UCSD-AML1 (cell line): Measurements from ENCODE around the gene ZNF521.

Experiments used
- DNase-seq: peaks from one replicate; lab custom pipeline; 2025; ENCODE audit not compliant: unreplicated experiment; lab: John Stamatoyannopoulos, UW

The ZNF521 gene

DNA sequence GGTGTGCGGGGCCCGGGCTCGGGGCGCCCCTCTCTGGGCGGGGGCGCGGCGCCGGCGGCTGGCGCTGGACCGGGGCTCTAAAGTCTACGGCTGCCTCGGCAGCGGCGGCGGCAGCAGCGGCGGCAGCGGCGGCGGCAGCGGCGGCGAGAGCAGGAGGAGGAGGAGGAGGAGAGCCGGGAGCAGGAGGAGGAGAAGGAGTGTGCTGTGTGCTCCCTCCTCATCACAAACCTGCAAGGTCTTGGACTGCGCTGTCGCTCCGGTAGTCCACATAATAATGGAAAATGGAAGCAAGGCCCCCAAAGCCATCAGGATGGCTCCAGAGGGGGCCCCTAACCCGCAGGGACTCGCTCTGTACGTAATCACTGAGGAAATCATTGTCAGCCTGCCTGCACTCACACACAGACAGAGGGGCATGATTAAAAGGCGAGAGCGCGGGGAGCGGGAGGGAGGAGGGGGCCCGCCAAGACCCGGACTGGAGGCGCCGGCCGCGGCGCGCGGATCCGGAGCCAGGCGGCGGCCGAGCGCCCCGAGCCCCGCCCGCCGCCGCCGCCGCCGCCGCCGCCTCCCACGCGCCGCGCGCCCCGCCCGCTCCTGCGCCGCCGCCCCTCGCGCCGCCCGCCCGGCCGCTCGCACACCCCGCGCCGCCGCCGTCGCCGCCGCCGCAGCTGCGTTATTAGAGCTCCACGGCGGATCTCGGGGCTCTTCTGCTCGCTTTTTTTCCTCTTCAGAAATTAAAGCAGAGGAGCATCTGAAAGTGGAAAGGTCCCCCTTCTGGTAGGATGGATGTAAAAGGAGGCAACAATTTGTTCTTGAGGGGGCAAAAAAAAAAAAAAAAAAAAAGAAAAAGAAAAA is at the start of gene ZNF521:
ZNF521 (minus strand) TSS at position 390 of the 852 bp plus-strand sequence. CDS start 1,220 bp downstream, outside the sequence.
- peak; percentile 81 for DNase-seq

DNA sequence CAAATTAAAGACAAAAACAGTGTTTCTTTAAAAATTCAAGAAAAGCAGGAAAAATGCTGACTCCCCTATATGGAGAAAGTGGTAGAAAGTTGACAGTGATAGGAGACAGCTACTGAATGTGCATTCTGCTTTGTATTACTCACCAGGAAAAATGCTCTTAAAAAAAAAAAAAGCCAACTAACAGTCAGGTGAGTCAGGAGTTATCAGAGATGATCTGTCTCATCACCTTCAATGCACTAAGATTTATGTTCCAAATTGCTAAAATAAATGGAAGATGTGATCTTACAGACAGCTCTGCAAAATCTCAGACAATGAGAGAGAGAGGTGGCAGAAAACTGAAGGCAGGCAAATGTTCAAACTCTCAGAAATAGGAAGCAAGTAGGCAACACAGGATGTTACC is 47.6 kb upstream of the ZNF521 start:
- DNase-seq = no peak

DNA sequence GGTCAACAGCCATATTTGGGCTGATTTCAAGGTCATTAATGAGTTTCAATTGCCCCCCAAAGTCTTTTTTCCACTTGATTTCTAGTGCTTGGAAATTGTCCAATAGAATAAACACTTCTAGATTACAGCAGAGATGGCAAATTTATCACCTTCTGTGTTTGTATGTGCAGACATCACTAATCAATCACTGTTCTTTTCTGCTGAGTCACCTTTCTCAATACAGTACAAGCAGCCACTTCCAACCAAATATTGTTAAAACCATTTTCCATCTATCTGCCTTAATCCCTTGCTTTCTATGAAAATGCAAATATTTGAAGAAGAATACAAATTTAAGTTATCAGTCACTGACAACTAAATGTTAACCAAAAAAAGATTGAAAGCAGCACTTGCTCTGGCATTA is 40.2 kb upstream of the ZNF521 start:
- no peak for DNase-seq

DNA sequence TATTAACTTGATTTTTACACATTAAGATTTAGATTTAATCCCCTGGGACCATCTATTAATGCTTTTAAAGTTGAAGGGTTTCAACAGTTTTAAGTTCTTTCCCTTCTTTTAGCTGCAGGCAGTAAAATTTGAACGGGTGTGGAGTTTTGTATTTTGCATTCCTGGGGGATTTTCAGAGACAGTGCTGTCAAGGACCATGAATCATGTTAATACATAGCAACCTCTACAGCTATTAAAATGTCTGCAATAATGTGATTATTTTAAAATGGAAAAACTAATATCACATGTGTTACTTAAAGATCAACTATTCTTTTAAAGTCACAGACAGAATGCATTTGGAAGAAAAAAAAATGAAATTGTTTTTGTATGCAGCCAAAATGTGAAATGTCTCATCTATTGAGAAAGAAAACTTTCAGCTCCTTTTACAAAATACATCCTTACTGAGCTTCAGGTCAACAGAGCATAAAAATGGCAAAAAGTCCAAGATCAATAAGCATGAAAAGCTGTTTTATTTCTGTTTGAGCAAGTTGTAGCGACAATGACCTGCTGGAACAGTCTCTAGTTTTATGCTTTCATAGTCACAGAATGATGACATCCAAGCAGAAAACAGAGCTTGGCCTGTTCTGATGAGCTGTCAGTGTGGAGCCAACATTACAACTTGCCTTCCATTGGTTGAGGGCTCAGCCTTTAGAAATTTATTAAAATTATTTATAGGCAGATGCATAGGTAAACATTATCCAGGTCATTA is 21.6 kb upstream of the ZNF521 start:
- DNase-seq = no peak

DNA sequence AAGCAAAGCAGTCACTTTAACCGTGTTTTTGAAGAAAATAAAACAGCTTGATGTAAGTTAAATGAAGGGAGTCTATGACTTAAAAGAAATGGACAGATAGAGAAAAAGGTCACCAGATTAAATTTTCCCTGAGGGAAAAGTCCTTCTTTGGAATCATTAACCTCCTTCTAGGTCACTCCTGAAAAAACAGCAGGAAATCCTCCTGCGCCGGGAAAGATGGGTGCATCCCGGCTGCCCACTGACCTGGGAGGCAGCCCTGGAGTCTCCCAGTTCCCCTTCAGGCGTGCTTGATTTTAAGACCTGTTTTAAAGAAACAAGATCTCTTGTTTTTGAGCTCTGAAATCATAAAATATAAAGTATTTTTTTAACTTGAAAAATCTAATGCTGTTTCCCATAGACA is 18.4 kb upstream of the ZNF521 start:
- no peak for DNase-seq

DNA sequence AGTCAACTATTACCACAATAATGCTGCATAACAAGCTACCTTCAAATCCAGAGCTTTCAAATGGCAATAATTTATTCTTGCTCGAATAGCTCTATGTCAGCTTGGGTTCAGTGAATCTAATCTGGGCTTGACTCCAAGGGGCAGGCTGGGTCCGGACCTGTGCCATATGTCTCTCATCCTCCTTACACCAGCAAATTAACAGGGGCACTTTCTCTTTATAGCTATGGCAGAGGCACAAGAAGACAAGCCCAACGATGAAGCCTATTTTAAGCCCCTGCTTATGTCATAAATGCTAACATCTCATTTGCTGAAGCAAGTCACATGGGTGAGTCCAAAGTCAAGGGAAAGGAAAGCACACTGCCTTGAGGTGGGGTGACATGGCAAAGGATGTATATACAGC is 13.3 kb upstream of the ZNF521 start:
- DNase-seq = no peak

DNA sequence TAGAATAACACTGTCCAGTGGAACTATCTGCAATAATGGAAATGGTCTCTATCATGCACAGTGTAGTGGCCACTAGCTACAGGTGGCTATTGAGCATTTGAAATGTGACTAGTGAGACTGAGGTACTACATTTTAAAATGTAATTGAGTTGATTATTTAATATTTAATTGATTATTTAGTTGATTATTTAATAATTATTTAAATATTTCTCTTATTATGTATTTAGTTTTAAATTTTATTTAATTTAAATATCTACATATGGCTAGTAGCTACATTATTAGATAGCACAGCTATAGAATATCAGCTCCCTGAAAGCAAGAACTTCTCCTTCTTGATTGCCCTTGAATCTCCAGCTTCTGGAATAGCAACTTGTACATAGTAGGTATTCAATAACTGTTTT is 12.8 kb upstream of the ZNF521 start:
- DNase-seq = no peak

DNA sequence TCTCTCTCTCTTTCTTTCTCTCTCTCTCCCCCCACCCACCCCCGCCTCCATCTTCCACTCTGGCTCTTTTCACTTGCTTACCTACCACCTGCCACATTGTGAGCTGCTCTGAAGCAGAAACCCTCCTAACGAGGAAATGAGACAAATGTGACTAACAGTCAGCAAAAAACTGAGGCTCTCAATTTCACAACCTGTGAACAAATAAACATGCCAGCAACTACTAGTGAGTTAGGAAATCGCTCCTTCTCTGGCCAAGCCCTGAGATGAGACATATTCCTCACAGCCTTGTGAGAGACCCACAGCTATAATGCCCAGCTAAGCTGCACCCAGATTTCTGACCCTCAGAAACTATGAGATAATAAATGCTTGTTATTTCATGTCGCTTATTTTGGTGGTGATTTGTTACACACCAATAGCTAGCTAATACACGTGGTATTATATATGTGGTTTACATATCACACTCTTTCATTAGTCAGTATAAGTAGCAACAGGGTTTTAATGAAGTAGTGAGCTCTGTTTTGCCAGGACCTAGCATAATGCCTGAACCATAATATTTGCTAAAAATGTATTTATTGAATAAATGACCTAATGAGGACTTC is 8.4 kb upstream of the ZNF521 start:
- no peak for DNase-seq

DNA sequence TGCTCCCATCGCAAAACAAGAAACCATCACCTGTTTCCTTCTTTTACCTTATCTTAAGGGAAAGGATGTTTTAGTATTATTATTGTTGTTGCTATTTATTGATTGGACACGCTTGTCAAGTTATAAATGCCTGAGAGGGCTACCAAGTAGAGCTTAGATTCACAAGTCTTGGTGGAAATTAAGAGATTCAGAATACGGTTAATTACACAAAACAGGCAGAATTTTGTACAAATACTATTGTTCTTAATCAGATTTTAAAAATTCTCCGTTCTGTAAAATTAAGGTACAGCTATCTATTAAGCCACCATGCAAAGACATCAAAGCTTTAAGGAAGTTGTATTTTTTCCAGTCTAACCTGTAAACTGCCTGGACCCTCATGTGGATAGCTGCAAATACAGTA is 1.1 kb upstream of the ZNF521 start:
- DNase-seq = no peak

DNA sequence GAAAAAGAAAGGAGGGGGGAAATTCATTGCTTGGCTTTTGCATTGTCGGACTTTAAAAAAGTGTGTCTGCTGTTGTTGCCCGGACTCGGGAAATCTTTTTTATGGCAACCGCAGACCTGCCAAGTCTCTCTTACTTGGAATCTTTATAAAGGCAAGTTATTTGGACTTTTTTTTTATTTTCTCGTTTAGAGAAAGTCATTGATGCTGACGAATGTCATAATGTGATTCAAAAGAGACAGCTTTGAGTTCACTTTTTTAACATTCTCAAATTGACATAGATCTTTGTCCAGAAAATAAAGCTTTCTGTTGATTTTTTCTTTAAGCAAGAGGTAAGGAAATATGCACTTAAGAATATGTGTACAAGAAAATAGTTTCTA is 651 bp upstream of the ZNF521 start:
- DNase-seq = no peak

DNA sequence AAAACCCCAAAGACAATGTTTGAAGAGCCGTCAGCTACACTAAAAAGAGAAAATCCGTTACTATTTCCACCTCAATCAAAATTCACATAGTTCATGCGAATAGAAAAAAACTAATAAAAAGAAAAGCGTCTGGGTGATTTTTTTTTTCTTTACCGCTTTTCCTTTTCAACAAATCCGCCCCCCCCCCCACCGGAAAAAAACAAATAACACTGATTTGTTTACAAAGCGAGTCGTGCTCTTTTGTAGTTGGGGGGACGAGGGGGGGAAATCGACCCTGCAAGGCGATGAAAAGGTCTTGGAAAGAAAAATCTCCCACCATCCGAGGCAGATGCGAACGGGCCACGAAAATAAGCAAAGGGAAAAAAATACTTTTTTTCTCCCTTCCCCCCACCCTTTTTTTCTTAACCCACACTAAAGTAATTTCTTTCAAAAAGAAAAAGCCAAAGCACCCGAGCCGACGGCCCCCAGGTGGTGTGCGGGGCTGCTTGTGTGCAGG is 638 bp downstream of the ZNF521 start:
- DNase-seq = no peak

DNA sequence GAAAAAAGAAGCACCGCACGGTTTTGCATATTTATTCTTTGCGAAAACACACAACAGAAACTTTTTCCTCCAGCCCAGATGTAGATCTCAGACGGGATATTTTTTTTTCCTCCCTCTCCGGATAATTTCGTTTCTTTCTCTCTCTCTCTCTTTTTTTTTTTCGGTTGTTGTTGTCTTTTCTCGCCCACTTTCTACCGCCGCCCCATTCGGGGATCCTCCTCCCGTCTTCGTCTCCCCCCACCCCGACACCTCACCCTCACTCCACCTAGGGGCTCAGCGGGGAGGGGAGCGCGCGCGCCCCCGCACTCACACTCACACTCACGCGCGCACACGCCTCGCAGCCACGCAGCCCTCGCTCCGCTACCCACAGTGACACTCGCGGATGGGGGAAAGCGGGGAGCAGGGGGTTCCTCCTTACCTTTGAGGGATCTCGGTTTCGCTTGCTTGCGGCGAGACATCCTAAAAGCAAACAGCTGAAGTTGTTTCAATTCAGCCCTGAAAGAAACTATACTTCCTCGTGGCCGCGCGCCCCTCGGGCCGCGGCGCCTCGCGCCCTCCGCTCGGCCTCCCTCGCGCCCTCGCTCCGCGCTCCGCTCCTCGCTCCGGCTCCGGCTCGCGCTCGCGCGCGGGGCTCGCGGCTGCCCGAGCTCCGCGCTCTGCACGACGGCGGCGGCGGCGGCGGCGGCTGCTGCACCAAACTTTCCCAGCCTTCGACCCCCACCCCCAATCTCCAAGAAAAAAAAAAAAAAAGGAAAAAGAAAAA is 1.3 kb downstream of the ZNF521 start:
- peak; percentile 77 for DNase-seq

DNA sequence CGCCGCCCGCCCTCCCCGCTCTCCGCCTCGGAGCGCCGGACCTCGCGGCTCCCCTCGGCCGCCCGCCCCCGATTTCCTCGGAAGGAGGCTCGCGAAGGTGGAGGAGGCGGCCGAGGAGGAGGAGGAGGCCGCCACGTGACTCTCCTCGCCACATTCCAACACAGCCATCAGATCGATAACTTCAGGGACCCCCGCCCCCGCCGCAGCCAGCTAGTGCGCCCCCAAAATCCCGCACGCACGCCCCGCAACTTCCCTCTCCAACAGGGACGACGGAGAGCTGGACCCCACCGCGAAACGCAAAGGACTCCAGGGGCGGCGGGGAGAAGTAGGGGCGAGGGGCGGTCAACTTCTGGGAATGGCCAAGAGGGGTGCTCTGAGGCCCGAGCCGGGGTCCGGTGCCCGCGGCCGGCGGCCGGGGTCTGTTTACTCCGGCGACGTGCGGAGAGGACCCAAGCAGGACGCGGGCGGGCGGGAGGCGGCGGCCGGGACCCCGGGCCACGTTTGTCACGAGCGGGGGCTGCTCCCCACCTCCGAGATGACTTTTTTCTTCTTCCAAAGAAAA is 2.0 kb downstream of the ZNF521 start:
- DNase-seq = peak; percentile 65

DNA sequence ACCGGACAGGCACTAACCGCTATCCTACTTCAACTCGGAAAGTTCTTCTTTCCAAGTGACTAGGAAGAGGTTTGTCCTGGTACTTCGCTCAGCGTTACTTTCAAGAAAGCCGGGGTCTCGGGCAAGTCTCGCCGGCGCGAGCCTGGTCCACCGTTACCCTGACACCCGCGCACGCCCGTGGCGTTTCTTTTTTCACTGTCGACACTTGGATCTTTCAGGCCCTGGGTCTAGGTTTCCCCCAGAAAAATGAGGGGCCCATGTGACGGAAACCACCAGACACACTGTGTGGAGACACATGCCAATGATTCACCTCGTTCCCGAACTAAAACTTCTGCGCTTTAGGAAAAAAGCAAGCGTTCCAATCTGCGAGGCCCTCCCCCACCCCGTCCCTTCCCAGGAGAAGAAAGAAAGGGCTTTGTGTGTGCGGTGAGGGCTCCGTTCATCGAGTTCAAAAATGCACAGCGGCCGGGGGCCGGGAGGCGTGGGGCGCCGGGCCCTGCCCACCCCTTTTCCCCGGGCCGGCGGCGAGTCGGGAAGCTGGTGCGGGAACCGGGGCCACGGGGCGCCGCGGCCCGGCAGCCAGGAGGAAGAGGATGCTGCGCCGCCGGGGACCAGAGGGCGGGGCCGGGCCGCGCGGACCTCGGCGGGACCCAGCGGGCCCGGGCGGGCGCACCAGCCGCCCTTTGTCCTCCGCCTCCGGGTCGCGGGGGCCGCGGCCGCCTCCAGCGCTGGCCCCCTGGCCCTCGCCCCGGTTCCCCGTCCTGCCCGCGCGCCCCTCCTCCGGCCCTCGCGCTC is 2.6 kb downstream of the ZNF521 start:
- peak; percentile 65 for DNase-seq

DNA sequence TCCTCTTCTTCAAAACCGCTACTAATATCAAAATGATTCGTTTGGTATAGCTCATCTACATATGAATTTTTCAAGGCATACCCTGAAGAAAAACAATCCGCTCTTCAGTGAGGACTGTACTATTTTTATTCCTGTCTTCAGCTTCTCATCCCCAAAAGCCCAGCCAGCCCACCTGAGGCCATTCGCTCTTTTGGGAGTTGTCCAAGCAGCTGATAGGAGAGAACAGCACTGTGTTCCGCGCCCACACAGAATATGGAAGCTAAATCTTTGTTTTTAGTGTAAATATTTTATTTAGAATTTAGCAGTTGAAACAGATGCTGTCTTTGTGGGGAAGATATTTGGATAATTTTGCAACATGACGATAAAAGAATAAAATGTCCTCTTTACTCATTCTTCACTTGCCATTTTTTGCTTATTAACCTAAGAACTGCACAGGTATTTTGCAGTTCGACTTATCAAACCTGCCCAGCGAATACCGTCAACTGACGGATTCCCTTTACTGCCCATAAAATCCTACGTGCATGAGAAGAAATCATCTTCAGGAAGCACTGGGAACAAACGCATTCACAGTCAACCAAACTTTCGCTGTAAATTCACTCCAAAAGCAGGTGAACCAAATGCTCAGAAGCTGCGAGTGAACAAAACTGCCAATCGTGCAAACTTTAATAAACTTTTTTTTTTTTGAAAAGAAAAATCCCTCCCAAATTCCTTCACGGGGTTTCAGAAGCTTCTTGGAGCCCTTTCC is 3.4 kb downstream of the ZNF521 start:
- no peak for DNase-seq

DNA sequence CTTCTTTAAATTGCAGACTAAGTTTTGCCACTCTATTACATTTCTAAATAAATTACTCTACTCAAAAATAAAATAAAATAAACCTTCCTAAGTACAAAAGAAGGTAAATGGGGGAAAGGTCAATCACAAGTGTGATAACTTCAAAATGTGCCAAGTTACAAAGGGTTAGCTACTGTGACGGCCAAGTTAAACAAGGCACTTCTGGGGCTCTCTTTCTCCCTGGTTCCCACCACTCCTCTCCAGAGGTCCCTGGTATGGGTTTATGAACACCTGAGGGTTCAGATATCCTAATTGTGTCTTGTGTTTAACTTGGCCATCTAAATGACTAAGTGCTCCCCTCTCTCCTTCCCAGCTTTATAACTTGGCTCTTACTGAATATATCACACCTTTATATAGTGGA is 5.4 kb downstream of the ZNF521 start:
- DNase-seq = no peak

DNA sequence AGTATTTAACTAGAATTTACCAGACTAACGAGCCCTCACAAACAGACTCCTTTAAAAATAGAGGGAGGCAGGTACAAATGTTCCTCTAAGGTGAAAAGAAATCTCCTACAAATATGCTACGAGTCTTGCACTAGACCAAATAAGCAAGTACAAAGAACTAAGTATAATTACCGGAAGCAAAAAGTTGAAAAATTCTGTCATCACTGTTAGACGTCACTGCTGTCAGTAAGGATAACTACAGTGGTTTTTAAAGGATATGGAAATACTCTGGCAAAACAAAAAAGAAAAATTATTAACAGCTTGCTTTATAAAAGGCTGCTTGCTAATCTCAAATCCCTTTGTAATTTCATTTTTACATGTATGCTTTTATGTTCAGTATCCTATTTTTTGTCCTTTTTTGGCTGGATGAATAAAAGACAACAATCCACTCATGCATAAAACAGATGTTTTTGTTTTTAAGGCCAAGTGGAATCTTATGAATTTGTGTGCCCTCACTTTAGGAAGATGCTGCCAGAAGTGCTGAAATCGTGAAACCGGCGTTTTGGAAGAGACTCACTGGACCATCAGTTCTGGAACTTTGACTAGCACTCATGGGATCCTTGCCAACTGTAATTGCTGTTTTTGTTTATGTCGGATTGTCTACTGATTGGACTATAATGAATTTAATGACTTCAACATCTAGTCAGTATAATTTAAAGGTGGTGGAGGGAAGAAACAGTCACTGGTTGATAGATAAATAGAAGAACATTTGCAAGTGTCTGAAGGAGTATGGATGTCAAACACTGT is 6.7 kb downstream of the ZNF521 start:
- DNase-seq = no peak

DNA sequence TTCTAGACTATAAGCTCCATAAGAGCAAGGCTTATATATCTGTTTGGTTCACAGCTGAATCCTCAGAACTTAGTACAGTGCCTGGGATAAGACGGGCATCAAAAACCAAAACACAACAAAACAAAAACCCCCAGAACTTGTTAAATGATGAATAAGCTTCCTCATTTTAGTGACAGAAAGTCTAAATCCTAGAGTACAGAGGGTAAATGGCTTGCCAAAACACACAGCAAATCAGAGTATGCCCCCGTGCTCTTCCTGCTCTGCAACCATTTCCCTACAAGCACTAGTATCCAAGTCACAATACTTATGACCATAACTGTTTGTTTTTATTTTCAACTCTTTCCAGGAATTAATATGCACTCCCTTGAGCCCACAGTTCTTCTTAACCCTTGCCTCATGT is 10.1 kb downstream of the ZNF521 start:
- DNase-seq = no peak

DNA sequence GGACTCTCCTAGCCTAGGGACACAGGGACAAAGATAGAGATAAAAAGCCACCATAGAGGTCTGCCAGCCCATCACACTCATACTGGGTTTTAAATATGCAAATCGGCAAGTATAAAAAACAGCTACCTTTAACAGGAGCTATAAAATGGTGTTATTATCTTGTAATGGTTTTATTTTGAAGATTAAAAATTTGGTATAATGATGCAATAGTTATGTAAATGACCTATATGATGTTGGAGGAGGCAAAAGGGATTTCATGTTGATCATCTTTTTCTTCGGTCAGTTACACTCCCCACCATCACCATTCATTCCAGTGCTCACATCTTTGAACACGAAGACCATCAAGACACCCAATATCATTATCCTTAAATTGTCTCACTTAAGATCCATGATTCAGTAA is 11.2 kb downstream of the ZNF521 start:
- no peak for DNase-seq
